Activated naive CD8-positive, alpha-beta T cell treated with anti-CD3 and anti-CD28 coated beads, Interleukin-2, amount 50 U/mL, for 24 hours (primary cell): ENCODE results near the gene BHLHE40.

Experiments
- ATAC-seq: fragments of 150-1000 bp; cut with Tn5 transposase; one replicate; pipeline ENCODE4 v1.10.0; 2021
- DNase-seq: peaks from one replicate; pipeline ENCODE4 v3.0.0; 2021
- H3K27ac Mint-ChIP-seq: one replicate; pipeline ENCODE4 v1.8.0; 2021; ENCODE audit warnings: mild to moderate bottlenecking, mixed read lengths
- H3K27me3 Mint-ChIP-seq: one replicate; pipeline ENCODE4 v1.8.0; 2021; ENCODE audit warnings: mixed read lengths
- H3K36me3 Mint-ChIP-seq: one replicate; pipeline ENCODE4 v1.8.0; 2021; ENCODE audit warnings: low read depth, mixed read lengths
- H3K4me1 Mint-ChIP-seq: one replicate; pipeline ENCODE4 v1.8.0; 2021; ENCODE audit warnings: mixed read lengths
- H3K4me3 Mint-ChIP-seq: one replicate; pipeline ENCODE4 v1.8.0; 2021; ENCODE audit warnings: mild to moderate bottlenecking, moderate library complexity, mixed read lengths
- H3K9me3 Mint-ChIP-seq: one replicate; pipeline ENCODE4 v1.8.0; 2021; ENCODE audit warnings: mixed read lengths

BHLHE40 gene

GRCh38 chr3:4974154-4974553 is 5.1 kb upstream of the BHLHE40 start:
- no peak for DNase-seq
- Mint-ChIP-seq H3K4me1 (peaks cover 41% of the 10 kb centered on the region), H3K36me3 (peaks cover 2% of the 10 kb centered on the region), H3K4me3 (no peak overlapping the region), H3K27ac (no peak overlapping the region), H3K9me3 (no peaks in the 10 kb centered on the region), H3K27me3 (no peaks in the 10 kb centered on the region)
- ATAC-seq: no peak

GRCh38 chr3:4976109-4976508 is 3.1 kb upstream of the BHLHE40 start:
- no peaks in the 10 kb centered on the region for H3K9me3 Mint-ChIP-seq
- H3K27ac Mint-ChIP-seq: peak overlapping the region; percentile 97
- ATAC-seq: no peak
- peaks cover 19% of the 10 kb centered on the region for H3K36me3 Mint-ChIP-seq
- no peaks in the 10 kb centered on the region for H3K27me3 Mint-ChIP-seq
- H3K4me1 Mint-ChIP-seq: peaks cover 42% of the 10 kb centered on the region
- H3K4me3 Mint-ChIP-seq: peak overlapping the region; percentile 95
- DNase-seq: peak; percentile 64

- H3K27me3 Mint-ChIP-seq: no peaks in the 10 kb centered on the region
- peaks cover 51% of the 10 kb centered on the region for H3K4me1 Mint-ChIP-seq
- DNase-seq (peak; percentile 87), ATAC-seq (peak; percentile 37)
- no peaks in the 10 kb centered on the region for H3K9me3 Mint-ChIP-seq
- peak overlapping the region; percentile 97 for H3K27ac Mint-ChIP-seq
- peaks cover 30% of the 10 kb centered on the region for H3K36me3 Mint-ChIP-seq
- H3K4me3 Mint-ChIP-seq: peak overlapping the region; percentile 95
Observed at GRCh38 chr3:4977001-4977852, 2.0 kb upstream of the BHLHE40 start.

GRCh38 chr3:4977853-4978203 is 1.4 kb upstream of the BHLHE40 start:
- Mint-ChIP-seq H3K4me3 (peak overlapping the region; percentile 95), H3K27me3 (no peaks in the 10 kb centered on the region), H3K36me3 (peaks cover 36% of the 10 kb centered on the region), H3K27ac (peak overlapping the region; percentile 97), H3K4me1 (peaks cover 54% of the 10 kb centered on the region), H3K9me3 (no peaks in the 10 kb centered on the region)
- peak; percentile 1 for ATAC-seq
- no peak for DNase-seq

GRCh38 chr3:4978204-4978965 is 852 bp upstream of the BHLHE40 start:
- DNase-seq: peak; percentile 95
- H3K9me3 Mint-ChIP-seq: no peaks in the 10 kb centered on the region
- H3K4me1 Mint-ChIP-seq: peaks cover 54% of the 10 kb centered on the region
- ATAC-seq: peak; percentile 45
- peak overlapping the region; percentile 97 for H3K27ac Mint-ChIP-seq
- no peaks in the 10 kb centered on the region for H3K27me3 Mint-ChIP-seq
- peak overlapping the region; percentile 95 for H3K4me3 Mint-ChIP-seq
- H3K36me3 Mint-ChIP-seq: peaks cover 41% of the 10 kb centered on the region

- Mint-ChIP-seq H3K27me3 (no peaks in the 10 kb centered on the region), H3K4me3 (peak overlapping the region; percentile 95), H3K9me3 (no peaks in the 10 kb centered on the region), H3K27ac (peak overlapping the region; percentile 97), H3K36me3 (peaks cover 48% of the 10 kb centered on the region), H3K4me1 (peaks cover 57% of the 10 kb centered on the region)
- DNase-seq (peak; percentile 97), ATAC-seq (peak; percentile 47)
Observed at GRCh38 chr3:4978966-4979427, 240 bp upstream of the BHLHE40 start.

GRCh38 chr3:4980229-4981203 is 1.3 kb downstream of the BHLHE40 start:
- Mint-ChIP-seq H3K36me3 (peaks cover 60% of the 10 kb centered on the region), H3K9me3 (no peaks in the 10 kb centered on the region), H3K4me1 (peaks cover 64% of the 10 kb centered on the region), H3K27me3 (no peaks in the 10 kb centered on the region), H3K4me3 (peak overlapping the region; percentile 95), H3K27ac (peak overlapping the region; percentile 97)
- DNase-seq (peak; percentile 95), ATAC-seq (peak; percentile 5)

GRCh38 chr3:4981294-4981664 is 2.0 kb downstream of the BHLHE40 start:
- ATAC-seq (no peak), DNase-seq (no peak)
- Mint-ChIP-seq H3K9me3 (no peaks in the 10 kb centered on the region), H3K27me3 (no peaks in the 10 kb centered on the region), H3K27ac (peak overlapping the region; percentile 87), H3K4me3 (peak overlapping the region; percentile 95), H3K4me1 (peaks cover 64% of the 10 kb centered on the region), H3K36me3 (peaks cover 66% of the 10 kb centered on the region)

- Mint-ChIP-seq H3K9me3 (no peaks in the 10 kb centered on the region), H3K4me1 (peaks cover 64% of the 10 kb centered on the region), H3K36me3 (peaks cover 66% of the 10 kb centered on the region), H3K27ac (peak overlapping the region; percentile 87), H3K27me3 (no peaks in the 10 kb centered on the region), H3K4me3 (peak overlapping the region; percentile 95)
- DNase-seq (no peak), ATAC-seq (no peak)
Observed at GRCh38 chr3:4981665-4982494, 2.6 kb downstream of the BHLHE40 start.

- peaks cover 63% of the 10 kb centered on the region for H3K4me1 Mint-ChIP-seq
- H3K27ac Mint-ChIP-seq: peak overlapping the region; percentile 87
- DNase-seq (no peak), ATAC-seq (no peak)
- no peaks in the 10 kb centered on the region for H3K27me3 Mint-ChIP-seq
- peak overlapping the region; percentile 95 for H3K4me3 Mint-ChIP-seq
- no peaks in the 10 kb centered on the region for H3K9me3 Mint-ChIP-seq
- H3K36me3 Mint-ChIP-seq: peaks cover 66% of the 10 kb centered on the region
Observed at GRCh38 chr3:4982773-4983738, 3.8 kb downstream of the BHLHE40 start.

GRCh38 chr3:4983739-4984510 is 4.7 kb downstream of the BHLHE40 start:
- H3K27ac Mint-ChIP-seq: peak overlapping the region; percentile 87
- H3K4me3 Mint-ChIP-seq: peak overlapping the region; percentile 95
- peaks cover 66% of the 10 kb centered on the region for H3K36me3 Mint-ChIP-seq
- peaks cover 68% of the 10 kb centered on the region for H3K4me1 Mint-ChIP-seq
- no peaks in the 10 kb centered on the region for H3K27me3 Mint-ChIP-seq
- ATAC-seq (peak; percentile 59), DNase-seq (peak; percentile 77)
- no peaks in the 10 kb centered on the region for H3K9me3 Mint-ChIP-seq

- H3K27ac Mint-ChIP-seq: peak overlapping the region; percentile 87
- H3K4me3 Mint-ChIP-seq: peak overlapping the region; percentile 95
- H3K36me3 Mint-ChIP-seq: peaks cover 63% of the 10 kb centered on the region
- H3K4me1 Mint-ChIP-seq: peaks cover 72% of the 10 kb centered on the region
- H3K9me3 Mint-ChIP-seq: no peaks in the 10 kb centered on the region
- DNase-seq (no peak), ATAC-seq (no peak)
- no peaks in the 10 kb centered on the region for H3K27me3 Mint-ChIP-seq
Observed at GRCh38 chr3:4984511-4984864, 5.3 kb downstream of the BHLHE40 start.
